Upper lobe of left lung (tissue), 4 donors: ENCODE data around the gene UBAC1.

ENCODE experiments used
- EP300 ChIP-seq, 4 donors: sonication (generic); formaldehyde crosslinking; IDR thresholded peaks; one replicate each; pipeline ENCODE4 v1.5.1; 2017; ENCODE audit warnings: antibody characterized with exemption in 4 of 4, control low read depth in 2 of 4
- POLR2A ChIP-seq, 4 donors: fragments of 450-650 bp; IDR thresholded peaks; one replicate each; pipeline ENCODE4 v1.5.1; 2016 to 2017; ENCODE audit warnings: antibody characterized with exemption in 4 of 4, mild to moderate bottlenecking in 2 of 4
- POLR2AphosphoS5 ChIP-seq, 2 donors: sonication (generic); formaldehyde crosslinking; IDR thresholded peaks; one replicate each; pipeline ENCODE4 v1.5.1; 2017; ENCODE audit warnings: antibody characterized with exemption in 2 of 2
- TF ChIP-seq, protein P1 (sequence below), 6 experiments: fragments of 450-650 bp in 4 of 6; fragments of 200-600 bp in 2 of 6; sonication (generic) in 2 of 6; IDR thresholded peaks; one replicate each; pipeline ENCODE4 v1.5.1; 2016 to 2019; ENCODE audit warnings: antibody characterized with exemption in 6 of 6

- no peak for TF ChIP-seq EP300 (IDR thresholded peaks at IDR 0.05)
- TF ChIP-seq, protein P1, sequence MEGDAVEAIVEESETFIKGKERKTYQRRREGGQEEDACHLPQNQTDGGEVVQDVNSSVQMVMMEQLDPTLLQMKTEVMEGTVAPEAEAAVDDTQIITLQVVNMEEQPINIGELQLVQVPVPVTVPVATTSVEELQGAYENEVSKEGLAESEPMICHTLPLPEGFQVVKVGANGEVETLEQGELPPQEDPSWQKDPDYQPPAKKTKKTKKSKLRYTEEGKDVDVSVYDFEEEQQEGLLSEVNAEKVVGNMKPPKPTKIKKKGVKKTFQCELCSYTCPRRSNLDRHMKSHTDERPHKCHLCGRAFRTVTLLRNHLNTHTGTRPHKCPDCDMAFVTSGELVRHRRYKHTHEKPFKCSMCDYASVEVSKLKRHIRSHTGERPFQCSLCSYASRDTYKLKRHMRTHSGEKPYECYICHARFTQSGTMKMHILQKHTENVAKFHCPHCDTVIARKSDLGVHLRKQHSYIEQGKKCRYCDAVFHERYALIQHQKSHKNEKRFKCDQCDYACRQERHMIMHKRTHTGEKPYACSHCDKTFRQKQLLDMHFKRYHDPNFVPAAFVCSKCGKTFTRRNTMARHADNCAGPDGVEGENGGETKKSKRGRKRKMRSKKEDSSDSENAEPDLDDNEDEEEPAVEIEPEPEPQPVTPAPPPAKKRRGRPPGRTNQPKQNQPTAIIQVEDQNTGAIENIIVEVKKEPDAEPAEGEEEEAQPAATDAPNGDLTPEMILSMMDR (IDR thresholded peaks at IDR 0.05) = no peak
- TF ChIP-seq POLR2AphosphoS5 (IDR thresholded peaks at IDR 0.05) = no peak
- TF ChIP-seq POLR2A (IDR thresholded peaks at IDR 0.05) = no peak
Observed at GRCh38 chr9:135946392-135946994, 14.7 kb downstream of the UBAC1 start.
